Spleen (tissue), 7 donors: ENCODE results near the gene RNF44.

Experiments used
- CTCF ChIP-seq, 11 experiments: fragments of 200-600 bp in 7 of 11; fragments of 450-650 bp in 4 of 11; sonication (generic) in 4 of 11; IDR thresholded peaks in 8 of 11; conservative IDR thresholded peaks in 3 of 11; 1 replicate in 7 of 11; 2 replicates in 4 of 11; pipeline versions ENCODE4 v1.4.0 to v1.8.0; 2016 to 2021; ENCODE audit warnings: antibody characterized with exemption in 11 of 11, inconsistent platforms in 4 of 11, mild to moderate bottlenecking in 1 of 11
- POLR2A ChIP-seq, 3 donors: fragments of 450-650 bp; IDR thresholded peaks; one replicate each; pipeline ENCODE4 v1.5.1; 2017; ENCODE audit warnings: antibody characterized with exemption in 3 of 3, mild to moderate bottlenecking in 1 of 3
- POLR2AphosphoS5 ChIP-seq, 3 donors: sonication (generic); formaldehyde crosslinking; IDR thresholded peaks; one replicate each; pipeline ENCODE4 v1.5.1; 2017; ENCODE audit warnings: antibody characterized with exemption in 3 of 3
- donor health status: DM: no; HTN: no; CAD: no; lungs with moderate emphysema.
- donor health status: DM: no; HTN: no; CAD: no.
- donor health status: DM: no; HTN: no; CAD: no.

- no peak for TF ChIP-seq POLR2AphosphoS5 (IDR thresholded peaks at IDR 0.05)
- TF ChIP-seq CTCF (IDR thresholded peaks at IDR 0.05 in 8 of 11, conservative IDR thresholded peaks at IDR 0.05 in 3 of 11), result no peak
- TF ChIP-seq POLR2A (IDR thresholded peaks at IDR 0.05), result no peak
Measured at GRCh38 chr5:176583076-176583475, 45.9 kb upstream of the RNF44 start.
